GM18520 (cell line): ENCODE measurements around the gene MYH6.
"Not testable (repeated sequence)": the region's sequence is repeated elsewhere in the genome, so short reads cannot be mapped to it uniquely, and the experiment has no call there.

ENCODE experiments used
- ATAC-seq: cut with Tn5 transposase; IDR thresholded peaks from one replicate; pipeline ENCODE4 v1.9.1; 2021; ENCODE audit not compliant: unreplicated experiment

The MYH6 gene

DNA sequence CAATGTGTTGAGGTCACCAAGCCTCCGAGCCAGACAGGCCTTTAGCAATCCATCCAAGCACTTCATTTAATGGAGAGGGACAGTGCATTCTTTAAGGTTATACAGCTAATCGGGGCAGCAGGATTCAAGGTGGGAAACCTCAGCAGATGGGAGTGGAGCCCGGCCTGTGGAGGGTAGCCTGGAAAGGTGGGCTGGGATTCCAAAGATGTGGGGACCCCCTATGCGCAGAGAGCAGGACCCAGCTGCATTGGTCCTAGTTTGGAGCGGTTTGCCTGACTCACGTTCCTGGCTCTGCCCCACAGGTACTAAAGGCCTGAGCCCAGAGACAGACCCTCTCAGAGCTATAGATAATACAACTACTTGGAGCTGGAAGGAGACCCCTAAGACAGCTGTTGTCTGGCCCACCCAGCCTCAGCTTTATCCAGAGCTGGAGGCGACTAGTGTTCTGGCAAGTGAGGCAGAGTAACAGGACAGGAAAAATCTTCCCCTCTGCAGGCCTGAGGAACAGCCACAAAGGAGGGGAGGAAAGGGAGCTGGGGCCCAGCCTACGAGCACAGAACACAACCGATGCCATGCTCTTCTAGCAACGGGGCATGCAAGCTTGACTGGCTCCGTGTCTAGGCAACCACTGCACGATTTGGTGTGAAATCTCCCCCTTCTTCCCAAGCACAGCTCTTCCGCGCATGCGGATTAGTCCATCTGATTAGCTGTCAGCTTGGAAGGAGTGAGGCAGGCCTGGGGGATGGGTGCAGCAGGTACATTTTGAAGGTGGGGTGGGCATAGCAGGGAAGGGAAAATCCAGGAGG is 28.5 kb upstream of the MYH6 start:
- ATAC-seq, result no peak

DNA sequence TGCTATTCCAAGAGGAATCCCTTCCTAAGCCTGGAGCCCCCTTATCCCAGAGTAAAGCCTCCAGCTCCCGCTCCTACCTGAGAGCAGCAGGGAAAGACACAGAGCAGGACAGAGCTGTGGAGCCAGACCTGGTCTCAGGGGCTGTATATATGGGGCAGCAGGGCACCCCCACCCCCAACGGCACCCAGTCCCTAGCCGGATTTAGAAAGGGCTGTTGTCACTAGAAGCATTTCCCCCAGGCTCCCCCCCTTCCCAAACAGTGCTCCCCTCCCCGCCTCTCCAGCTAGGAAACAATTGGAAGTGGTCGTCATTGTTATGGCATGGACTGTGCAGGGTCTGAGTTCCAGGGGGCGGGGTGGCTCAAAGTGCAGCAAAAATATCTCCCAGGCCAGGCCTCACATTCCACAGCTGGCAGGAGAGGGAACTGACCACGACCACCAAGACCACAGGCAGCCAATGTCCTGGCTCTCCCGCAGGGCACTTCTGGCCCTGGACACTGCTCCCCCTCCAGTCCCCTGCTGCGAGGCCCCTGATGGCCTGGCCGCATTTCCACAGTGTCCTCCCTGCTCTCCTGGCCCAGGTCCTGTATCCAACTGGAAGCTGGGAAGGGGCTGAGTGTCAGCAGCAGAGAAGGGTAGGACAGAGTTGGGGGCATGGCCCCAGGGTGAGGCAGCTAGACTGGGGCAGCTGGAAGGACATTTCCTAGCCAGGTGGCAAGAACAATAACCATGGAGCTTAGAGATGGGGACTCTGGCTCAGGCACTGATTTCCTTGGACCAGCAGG is 27.7 kb upstream of the MYH6 start, which contains the start of gene MYH7:
TSS of gene MYH7 (minus strand) at position 118 of the 784 bp plus-strand sequence. CDS start 1,928 bp downstream, outside the sequence.
- no peak for ATAC-seq

DNA sequence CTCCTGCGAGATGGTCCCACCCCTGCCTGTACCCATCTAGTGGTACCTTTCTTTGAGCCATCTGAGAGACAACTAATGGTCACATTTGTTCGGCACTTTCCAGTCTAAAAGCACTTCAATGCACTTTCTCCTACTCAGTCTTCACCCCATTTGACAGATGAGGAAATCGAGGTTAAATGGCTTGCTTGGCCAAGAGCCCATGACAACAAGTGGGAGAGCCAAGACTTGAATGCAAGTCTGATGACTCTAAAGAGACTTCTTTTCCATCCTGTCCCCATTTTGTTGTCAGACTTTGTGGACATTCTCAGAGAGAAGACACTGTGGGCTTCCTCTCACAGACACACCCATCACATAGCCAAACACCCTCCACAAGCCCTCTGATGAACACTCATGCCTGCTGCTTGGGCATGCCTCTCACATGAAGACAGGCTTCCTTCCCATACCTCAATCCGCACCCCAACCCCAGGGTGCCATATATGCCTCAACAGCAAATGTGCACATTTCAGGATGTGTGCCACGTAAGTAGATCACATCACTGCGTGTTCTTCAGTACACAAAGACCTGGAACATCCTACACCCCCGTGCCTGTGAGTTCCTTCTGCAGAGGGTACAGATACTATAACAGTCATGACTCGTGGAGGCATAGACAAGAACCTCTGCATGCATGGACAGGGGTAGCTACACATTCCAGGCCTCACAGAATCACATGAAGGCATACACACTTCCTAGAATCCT is 26.6 kb upstream of the MYH6 start:
- ATAC-seq, result no peak

DNA sequence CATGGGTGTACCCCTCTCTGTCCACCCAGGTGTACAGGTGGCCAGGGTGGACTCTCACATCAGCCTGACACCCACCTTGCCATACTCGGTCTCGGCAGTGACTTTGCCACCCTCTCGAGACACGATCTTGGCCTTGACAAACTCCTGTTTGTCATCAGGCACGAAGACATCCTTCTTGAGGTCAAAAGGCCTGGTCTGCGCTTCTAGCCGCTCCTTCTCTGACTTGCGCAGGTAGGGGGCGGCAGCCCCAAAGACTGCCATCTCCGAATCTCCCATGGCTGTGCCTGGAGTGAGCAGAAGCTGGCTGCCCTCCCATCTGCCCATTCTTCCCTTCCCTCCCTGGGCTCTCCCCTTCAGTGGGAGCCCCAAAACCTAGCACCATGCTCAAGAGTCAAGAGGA is 25.4 kb upstream of the MYH6 start:
- ATAC-seq, result no peak

DNA sequence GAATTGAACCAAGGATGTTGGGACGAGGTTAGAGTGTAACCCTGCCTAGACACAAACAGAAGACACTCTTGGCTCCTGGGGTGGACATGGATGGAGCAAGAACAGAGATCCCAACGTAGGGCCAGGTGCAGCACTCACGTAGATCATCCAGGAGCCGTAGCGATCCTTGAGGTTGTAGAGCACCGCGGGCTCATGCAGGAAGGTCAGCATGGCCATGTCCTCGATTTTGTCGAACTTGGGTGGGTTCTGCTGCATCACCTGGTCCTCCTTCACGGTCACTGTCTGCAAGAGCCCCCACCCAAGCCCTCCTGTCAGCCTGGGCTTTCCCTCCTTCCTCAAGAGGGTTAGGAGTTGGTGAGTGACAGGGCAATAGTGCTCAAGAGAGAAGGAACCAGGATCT is 24.9 kb upstream of the MYH6 start:
- ATAC-seq, result no peak

DNA sequence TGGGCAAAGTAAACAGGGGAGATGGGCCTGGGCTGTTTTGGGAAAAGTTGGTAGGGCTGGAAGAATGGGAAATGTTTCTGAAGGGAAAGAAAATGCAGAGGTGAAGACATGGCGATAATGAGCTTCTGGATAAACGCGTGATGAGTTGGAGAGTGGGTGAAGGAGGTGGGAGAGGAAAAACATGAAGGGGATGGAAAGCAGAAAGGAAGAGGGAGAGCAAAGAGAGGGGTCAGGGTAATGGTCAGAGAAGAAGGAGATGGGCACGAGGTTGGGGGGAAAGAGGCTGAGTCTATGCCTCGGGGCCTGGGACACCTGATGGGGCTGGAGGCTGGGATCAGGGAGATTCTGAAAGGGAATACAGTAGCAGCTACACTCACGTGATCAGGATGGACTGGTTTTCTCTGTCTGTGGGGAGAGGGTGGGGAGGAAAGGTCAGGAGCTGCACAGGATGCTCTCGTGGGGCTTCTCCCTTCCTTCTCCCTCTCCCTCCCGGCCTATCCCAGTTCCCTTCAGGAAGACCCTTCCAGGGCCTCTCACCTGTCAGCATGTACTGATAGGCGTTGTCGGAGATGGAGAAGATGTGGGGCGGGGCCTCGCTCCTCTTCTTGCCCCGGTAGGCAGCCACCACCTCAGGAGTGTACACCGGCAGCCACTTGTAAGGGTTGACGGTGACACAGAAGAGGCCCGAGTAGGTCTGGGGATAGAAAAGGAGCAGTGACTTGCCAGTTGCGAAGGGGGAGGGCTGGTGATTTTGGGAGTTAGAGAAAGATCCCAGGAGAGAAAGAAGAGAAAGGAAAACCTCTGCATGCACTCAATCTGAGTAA is 24.2 kb upstream of the MYH6 start:
- no peak for ATAC-seq

DNA sequence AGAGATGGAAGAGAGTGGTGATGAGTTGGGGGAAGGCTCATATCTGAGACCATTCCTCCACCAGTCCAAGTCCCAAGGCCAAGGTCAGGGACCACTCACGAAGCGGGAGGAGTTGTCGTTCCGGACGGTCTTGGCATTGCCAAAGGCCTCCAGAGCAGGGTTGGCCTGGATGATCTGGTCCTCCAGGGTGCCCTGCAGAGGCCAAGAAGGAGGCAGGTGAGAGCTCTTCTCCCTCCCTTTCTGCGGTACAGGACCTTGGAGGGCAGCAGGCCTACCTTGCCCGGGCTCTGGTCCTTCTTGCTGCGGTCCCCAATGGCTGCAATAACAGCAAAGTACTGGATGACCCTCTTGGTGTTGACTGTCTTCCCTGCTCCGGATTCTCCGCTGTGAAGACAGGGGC is 23.4 kb upstream of the MYH6 start:
- no peak for ATAC-seq

DNA sequence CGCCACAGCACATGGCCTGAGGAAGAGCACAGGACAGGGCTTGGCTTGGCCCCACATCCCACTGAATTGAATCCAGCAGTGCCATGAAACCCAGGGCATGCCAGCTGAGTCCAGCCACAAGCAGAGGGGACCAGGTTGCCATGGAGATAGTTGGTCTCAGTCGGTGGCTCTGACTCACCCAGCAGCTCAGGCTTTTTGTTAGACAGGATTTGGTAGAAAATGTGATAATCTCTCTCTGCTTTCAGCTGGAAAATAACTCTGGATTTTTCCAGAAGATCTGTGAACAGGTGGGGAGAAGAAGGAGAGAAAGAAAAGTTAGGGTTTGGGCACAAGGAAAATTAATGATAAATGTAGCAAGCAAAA is 22.6 kb upstream of the MYH6 start:
- no peak for ATAC-seq

DNA sequence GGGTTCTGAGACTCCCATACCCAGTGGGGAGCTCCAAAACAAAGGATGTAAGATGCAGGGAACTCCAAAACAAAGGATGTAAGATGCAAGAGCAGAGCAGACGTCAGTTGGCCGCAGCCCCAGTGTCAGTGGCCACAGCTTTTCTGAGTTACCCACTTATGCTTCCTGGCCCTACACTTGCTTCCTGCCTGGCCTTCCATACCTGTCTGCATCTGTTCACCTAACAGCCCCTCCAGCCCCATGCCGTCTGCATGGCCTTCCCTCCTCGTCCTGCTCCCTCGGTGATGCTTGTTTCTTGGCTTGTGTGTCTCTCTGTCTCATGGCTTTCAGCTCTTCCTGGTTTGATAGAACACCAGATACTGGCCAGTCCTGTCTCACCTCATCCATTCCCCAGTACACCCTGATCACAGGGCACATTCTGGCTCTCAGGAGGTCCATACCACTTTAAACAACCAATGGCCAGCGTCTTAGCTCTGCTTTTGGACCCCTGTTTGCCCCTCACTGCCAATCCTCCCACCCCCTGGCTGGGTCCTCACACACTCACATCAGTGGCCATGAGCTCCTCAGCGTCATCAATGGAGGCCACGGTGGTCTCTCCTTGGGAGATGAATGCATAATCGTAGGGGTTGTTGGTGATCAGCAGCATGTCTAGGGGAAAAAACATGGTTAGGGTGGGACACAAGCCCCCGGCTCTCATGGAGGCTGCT is 22.1 kb upstream of the MYH6 start:
- no peak for ATAC-seq

DNA sequence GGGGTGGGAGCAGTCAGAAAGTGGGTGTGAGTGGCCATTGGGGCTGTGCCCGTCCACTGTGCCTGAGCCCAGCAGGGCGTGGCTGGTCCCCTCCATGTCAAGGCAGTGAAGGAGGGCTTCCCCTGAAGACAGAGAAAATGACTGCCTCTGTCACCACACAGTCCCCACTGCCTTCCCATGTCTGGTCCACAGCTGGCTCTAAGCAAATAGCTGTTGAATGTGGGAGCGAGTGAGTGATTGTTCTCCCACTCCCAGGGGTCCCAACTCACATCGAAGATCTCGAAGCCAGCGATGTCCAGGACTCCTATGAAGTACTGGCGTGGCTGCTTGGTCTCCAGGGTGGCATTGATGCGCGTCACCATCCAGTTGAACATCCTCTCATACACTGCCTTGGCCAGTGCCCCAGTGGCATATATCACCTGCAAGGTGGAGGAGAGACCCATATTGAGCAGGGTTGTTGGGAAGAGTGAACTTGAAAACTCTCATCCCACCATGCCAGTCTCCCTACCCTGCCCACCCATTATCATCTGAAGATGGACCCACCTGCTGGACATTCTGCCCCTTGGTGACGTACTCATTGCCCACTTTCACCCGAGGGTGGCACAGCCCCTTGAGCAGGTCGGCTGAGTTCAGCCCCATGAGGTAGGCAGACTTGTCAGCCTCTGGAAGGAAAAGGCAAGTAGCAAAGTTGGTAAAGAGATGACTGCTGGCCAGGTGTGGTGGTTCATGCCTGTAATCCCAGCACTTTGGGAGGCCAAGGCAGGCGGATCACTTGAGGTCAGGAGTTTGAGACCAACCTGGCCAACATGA is 20.8 kb upstream of the MYH6 start:
- ATAC-seq, result no peak

DNA sequence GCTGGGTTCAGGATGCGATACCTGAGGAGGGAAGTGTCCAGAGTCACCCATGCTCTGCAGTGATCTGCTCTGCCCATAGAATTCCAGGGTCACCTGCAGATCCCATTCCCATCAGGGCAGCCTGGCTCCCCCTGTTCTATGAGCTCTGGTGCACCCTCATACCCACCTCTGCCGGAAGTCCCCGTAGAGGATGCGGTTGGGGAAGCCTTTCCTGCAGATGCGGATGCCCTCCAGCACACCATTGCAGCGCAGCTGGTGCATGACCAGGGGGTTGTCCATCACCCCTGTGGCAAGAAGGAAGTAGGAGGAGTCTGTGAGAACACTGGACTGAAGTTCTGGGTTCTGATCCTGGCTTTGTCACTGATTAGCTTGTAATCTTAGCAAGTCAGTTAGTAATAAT is 17.7 kb upstream of the MYH6 start:
- ATAC-seq, result not testable (repeated sequence)

DNA sequence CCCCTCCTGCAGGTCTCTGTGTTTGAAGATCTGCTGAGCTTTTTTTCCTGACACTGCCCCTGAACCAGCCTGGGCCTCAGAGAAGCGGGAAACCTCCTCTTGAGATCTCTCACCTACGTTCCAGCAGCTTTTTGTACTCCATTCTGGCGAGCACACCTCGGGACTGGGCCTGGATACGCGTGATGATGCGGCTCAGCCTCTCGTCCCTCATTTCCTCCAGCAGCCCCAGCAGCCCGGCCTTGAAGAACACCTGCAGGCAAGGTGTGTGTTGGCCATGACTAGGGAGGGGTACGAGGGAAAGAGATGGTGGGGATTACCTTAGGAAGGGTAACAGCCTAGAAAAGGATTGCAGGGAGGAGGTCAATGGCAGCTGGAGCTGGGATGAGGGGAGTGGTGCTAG is 17.1 kb upstream of the MYH6 start:
- no peak for ATAC-seq

DNA sequence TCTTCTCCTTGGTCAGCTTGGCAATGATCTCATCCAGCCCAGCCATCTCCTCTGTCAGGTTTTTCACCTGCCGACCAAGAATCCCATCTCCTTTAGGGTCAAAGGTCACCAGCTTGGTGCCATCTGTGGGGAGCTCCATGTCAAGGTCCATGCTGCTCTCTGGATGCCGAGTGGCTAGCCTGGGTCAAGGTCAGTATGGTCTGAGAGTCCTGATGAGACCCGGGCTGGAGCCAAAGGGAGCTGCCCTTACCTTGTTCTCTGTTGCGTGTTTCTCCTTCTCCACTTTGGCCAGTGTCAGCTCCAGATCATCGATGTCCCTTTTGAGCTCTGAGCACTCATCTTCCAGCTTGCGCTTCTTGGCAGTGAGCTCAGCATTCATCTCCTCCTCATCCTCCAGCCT is 15.6 kb upstream of the MYH6 start:
- ATAC-seq, result no peak

DNA sequence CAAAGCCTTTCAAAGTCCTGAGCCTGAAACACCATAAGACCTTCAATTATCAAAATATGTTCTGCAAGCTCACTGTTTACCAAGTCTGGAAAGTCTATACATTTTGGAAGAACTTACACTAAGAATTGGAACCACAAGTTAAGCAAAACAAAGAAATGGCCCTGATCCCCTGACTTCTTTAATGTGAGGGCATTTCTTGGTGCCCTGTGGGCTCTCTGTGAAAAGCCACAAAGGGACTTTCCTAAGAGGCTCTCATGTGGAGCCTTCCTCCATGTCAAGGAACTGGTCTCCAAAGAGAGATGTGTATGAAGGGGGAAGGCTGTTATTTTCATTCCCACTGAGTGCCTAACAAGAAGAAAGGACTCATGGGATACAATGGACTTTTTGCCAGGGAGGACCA is 13.5 kb upstream of the MYH6 start:
- ATAC-seq, result no peak

DNA sequence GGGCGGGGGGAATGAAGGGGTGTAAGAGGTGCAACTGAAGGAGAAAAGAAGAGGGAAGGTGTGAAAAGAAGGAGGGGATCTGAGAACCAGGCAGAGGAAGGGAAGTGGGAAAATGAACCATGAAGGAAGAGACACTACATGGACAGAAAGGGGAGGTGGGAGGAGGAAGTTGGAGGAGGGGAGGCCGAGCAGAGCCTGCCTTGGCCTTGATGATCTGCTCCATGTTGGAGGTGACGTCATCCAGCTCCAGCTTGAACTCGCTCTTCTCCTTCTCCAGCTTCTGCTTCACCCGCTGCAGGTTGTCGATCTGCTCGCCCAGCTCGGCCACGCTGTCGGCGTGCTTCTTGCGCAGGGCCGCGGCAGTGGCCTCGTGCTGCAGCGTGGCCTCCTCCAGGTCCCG is 11.6 kb upstream of the MYH6 start:
- not testable (repeated sequence) for ATAC-seq

DNA sequence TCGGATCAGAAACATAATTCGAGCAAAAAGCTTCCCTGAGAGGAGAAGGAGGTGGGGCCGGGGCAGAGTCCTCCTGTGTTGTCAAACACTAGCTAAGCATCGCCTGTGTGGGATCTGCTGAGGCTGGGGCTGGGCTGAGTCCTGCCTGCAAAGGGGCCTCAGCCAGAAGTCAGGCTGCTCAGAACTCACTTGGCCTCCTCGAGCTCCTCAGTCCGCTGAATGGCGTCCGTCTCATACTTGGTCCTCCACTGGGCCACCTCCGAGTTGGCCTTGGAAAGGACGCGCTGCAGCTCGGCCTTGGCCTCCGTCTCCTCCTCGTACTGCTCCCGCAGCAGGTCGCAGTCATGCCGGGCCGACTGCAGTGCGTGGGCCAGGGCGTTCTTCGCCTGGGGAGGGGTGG is 9.9 kb upstream of the MYH6 start:
- ATAC-seq, result no peak

DNA sequence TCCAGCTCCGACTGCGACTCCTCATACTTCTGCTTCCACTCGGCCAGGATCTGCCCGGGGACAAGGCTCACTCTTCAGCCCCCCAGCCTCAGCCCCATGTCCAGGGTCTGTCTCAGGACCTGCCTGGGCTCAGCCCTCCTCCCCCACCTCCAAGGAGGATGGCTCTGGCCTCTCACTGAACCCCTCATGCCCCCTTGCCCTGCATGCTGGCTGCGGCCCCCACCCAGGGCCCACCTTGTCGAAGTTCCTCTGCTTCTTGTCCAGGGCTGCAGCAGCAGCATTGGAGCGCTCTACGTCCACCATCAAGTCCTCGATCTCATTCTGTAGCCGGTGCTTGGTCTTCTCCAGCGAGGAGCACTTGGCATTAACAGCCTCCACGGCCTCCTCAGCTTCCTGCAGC is 9.2 kb upstream of the MYH6 start:
- not testable (repeated sequence) for ATAC-seq

DNA sequence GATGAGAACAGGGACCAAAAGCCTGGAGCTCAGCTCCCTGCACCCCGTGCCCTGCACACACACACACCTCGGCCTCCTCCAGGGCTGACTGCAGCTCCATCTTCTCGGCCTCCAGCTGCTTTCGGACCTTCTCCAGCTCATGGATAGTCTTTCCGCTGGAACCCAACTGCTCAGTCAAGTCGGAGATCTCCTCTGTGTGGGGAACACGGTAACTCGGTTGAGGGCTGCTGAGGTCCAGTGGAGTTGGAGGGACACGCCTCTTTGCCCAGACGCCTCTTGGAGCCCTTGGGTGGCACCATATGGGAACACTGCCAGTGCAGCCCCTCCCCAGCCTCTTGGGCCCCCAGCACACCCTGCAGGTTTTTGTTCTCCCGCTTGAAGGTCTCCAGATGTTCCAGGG is 8.7 kb upstream of the MYH6 start:
- no peak for ATAC-seq
